Neural cell (in vitro differentiated cells): Measurements from ENCODE around the gene NDST3. TPM values are rescaled to one million over a fixed set of nuclear protein-coding genes. Genes with fewer than 3 reads are reported as not detected.

Source experiments
- H2AFZ ChIP-seq: fragments of 200-600, 300-800 bp; sonication (generic), shearing (Covaris generic); 2 replicates; pipeline ENCODE4 v1.6.0; 2014; ENCODE audit warnings: low read depth, mild to moderate bottlenecking, antibody characterized with exemption, low read length, moderate library complexity
- H3F3A ChIP-seq: fragments of 200-600 bp; shearing (Covaris generic); 2 replicates; pipeline ENCODE4 v1.6.1; 2016; ENCODE audit warnings: mild to moderate bottlenecking, moderate library complexity, mixed read lengths, antibody characterized with exemption, low read length; ENCODE audit not compliant: insufficient read depth, poor library complexity, severe bottlenecking
- H3K27ac ChIP-seq: fragments of 200-600, 300-800 bp; sonication (generic), shearing (Covaris generic); 2 replicates; pipeline ENCODE4 v1.5.1; 2014; ENCODE audit warnings: mild to moderate bottlenecking, low read length, moderate library complexity
- H3K27me3 ChIP-seq: fragments of 300-800, 200-600 bp; sonication (generic), shearing (Covaris generic); 2 replicates; pipeline ENCODE4 v1.6.0; 2014; ENCODE audit warnings: mild to moderate bottlenecking, low read depth, low read length, moderate library complexity; ENCODE audit not compliant: insufficient read depth
- H3K36me3 ChIP-seq: fragments of 300-800, 200-600 bp; sonication (generic), shearing (Covaris generic); 2 replicates; pipeline ENCODE4 v1.5.1; 2014; ENCODE audit warnings: mild to moderate bottlenecking, antibody characterized with exemption, low read length, moderate library complexity; ENCODE audit not compliant: insufficient read depth
- H3K4me2 ChIP-seq: fragments of 300-800, 200-600 bp; sonication (generic), shearing (Covaris generic); 2 replicates; pipeline ENCODE4 v1.6.0; 2014; ENCODE audit warnings: mild to moderate bottlenecking, low read length
- H3K4me3 ChIP-seq: fragments of 300-800, 200-600 bp; sonication (generic), shearing (Covaris generic); 2 replicates; pipeline ENCODE4 v1.5.1; 2014; ENCODE audit warnings: mild to moderate bottlenecking, low read length, moderate library complexity
- H3K79me2 ChIP-seq: fragments of 200-600 bp; shearing (Covaris generic); replicated peaks from 2 replicates; pipeline ENCODE4 v1.6.0; 2014; ENCODE audit warnings: mild to moderate bottlenecking, low read length, moderate library complexity; ENCODE audit not compliant: insufficient read depth
- H3K9ac ChIP-seq: fragments of 300-800, 200-600 bp; sonication (generic), shearing (Covaris generic); 2 replicates; pipeline ENCODE4 v1.6.1; 2016; ENCODE audit warnings: mild to moderate bottlenecking, low read length, mixed read lengths
- H3K9me2 ChIP-seq: fragments of 200-600 bp; shearing (Covaris generic); 2 replicates; pipeline ENCODE4 v1.6.1; 2016; ENCODE audit warnings: mild to moderate bottlenecking, low read length, mixed read lengths; ENCODE audit not compliant: insufficient read depth
- H3K9me3 ChIP-seq: fragments of 200-600, 300-800 bp; sonication (generic), shearing (Covaris generic); 2 replicates; pipeline ENCODE4 v1.6.1; 2016; ENCODE audit warnings: mild to moderate bottlenecking, mixed run types, low read length, moderate library complexity, mixed read lengths
- H4K20me1 ChIP-seq: fragments of 200-600 bp; shearing (Covaris generic); 2 replicates; pipeline ENCODE4 v1.6.1; 2016; ENCODE audit warnings: mild to moderate bottlenecking, mixed run types; ENCODE audit not compliant: insufficient read depth
- EP300 ChIP-seq: fragments of 450-650 bp; conservative IDR thresholded peaks from 2 replicates; pipeline ENCODE4 v1.6.1; 2014; ENCODE audit warnings: antibody characterized with exemption, mild to moderate bottlenecking, moderate library complexity; ENCODE audit not compliant: poor library complexity, severe bottlenecking
- EZH2 ChIP-seq: fragments of 200-600, 300-800 bp; shearing (Covaris generic), sonication (generic); IDR thresholded peaks from 2 replicates; pipeline ENCODE4 v1.6.1; 2014; ENCODE audit warnings: antibody characterized with exemption, low read length, borderline replicate concordance, mild to moderate bottlenecking; ENCODE audit not compliant: insufficient read depth, poor library complexity, severe bottlenecking
- MXI1 ChIP-seq: fragments of 450-650 bp; conservative IDR thresholded peaks from 2 replicates; pipeline ENCODE4 v1.6.1; 2014; ENCODE audit warnings: antibody characterized with exemption, mild to moderate bottlenecking; ENCODE audit not compliant: poor library complexity, severe bottlenecking
- POLR2AphosphoS5 ChIP-seq: IDR thresholded peaks from 2 replicates; pipeline ENCODE4 v1.6.1; 2012
- RAD21 ChIP-seq: fragments of 450-650 bp; conservative IDR thresholded peaks from 2 replicates; pipeline ENCODE4 v1.6.1; 2014; ENCODE audit warnings: antibody characterized with exemption, mild to moderate bottlenecking, moderate library complexity
- SMC3 ChIP-seq: fragments of 450-650 bp; conservative IDR thresholded peaks from 2 replicates; pipeline ENCODE4 v1.6.1; 2014; ENCODE audit warnings: antibody characterized with exemption, mild to moderate bottlenecking, moderate library complexity; ENCODE audit not compliant: poor library complexity
- TAF1 ChIP-seq: IDR thresholded peaks from 2 replicates; pipeline ENCODE4 v1.6.1; 2012; ENCODE audit warnings: low read depth
- polyA plus RNA-seq: library from polyadenylated mRNA; depleted of rRNA; stranded (reverse); fragments of >200 nt; gene quantifications from 2 replicates; pipeline ENCODE4 v1.2.3, GENCODE V29; 2014
- TF ChIP-seq, protein P1 (sequence below): IDR thresholded peaks from 2 replicates; pipeline ENCODE4 v1.6.1; 2012; ENCODE audit warnings: borderline replicate concordance
- TF ChIP-seq, protein P2 (sequence below): fragments of 450-650 bp; IDR thresholded peaks from 2 replicates; pipeline ENCODE4 v1.5.1; 2014; ENCODE audit warnings: antibody characterized with exemption, mild to moderate bottlenecking, moderate library complexity; ENCODE audit not compliant: poor library complexity, severe bottlenecking

NDST3 gene
- polyA plus RNA-seq, 1 donor from 2014 or later = 4.0 TPM

DNA sequence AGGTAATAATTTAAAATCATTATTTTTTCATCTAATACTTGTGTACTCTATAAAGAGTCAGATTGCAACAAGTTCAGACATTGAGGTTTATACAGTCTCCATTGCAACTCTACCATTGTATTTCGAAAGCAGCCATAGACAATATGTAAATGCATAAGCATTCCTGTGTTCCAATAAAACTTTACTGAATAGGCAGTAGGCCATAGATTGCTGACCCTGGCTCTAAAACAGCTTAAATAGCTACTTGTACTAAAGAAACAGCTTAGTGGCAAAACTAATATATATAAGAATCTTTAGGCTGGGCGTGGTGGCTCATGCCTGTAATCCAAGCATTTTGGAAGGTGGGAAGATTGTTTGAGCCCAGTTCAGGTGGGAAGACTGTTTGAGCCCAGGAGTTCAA, 203.2 kb downstream of the NDST3 start:
- H2AFZ ChIP-seq = no peak overlapping the region
- no peak overlapping the region for H3K9ac ChIP-seq
- H3K4me3 ChIP-seq = no peak overlapping the region
- H3K9me3 ChIP-seq = no peaks in the 10 kb centered on the region
- no peaks in the 10 kb centered on the region for H3K79me2 ChIP-seq
- TF ChIP-seq TAF1 (no peak), POLR2AphosphoS5 (no peak), EP300 (no peak), EZH2 (no peak)
- H3F3A ChIP-seq = no peaks in the 10 kb centered on the region
- no peaks in the 10 kb centered on the region for H3K36me3 ChIP-seq
- no peak overlapping the region for H3K27ac ChIP-seq
- H4K20me1 ChIP-seq = no peaks in the 10 kb centered on the region
- H3K9me2 ChIP-seq = no peaks in the 10 kb centered on the region
- H3K4me2 ChIP-seq = no peak overlapping the region
- H3K27me3 ChIP-seq = no peaks in the 10 kb centered on the region

DNA sequence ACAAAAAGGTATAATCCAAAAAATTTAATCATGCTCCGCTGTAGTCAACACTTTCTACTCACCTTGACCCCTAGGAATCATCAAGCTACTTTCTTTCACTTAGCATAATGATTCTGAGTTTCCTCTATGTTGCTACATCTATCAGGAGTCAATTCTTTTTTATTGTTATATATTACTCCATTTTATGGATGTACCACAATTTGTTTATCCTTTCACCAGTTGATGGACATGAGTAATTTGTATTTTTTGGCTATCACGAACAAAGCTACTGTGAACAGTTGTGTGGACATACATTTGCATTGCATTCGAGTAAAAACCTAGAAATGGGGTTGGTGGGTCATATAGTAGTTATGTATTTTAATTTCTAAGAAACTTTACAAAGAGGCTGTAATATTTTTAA, 215.6 kb downstream of the NDST3 start:
- no peaks in the 10 kb centered on the region for H3K36me3 ChIP-seq
- no peak overlapping the region for H3K9ac ChIP-seq
- no peaks in the 10 kb centered on the region for H3F3A ChIP-seq
- no peak overlapping the region for H3K4me3 ChIP-seq
- no peak overlapping the region for H2AFZ ChIP-seq
- H3K9me2 ChIP-seq = no peaks in the 10 kb centered on the region
- H3K4me2 ChIP-seq = no peak overlapping the region
- H3K27me3 ChIP-seq = no peaks in the 10 kb centered on the region
- H3K79me2 ChIP-seq = no peaks in the 10 kb centered on the region
- H4K20me1 ChIP-seq = no peaks in the 10 kb centered on the region
- TF ChIP-seq MXI1 (no peak), SMC3 (no peak), EP300 (no peak), TAF1 (no peak), POLR2AphosphoS5 (no peak), EZH2 (no peak), RAD21 (no peak)
- TF ChIP-seq, protein P1, sequence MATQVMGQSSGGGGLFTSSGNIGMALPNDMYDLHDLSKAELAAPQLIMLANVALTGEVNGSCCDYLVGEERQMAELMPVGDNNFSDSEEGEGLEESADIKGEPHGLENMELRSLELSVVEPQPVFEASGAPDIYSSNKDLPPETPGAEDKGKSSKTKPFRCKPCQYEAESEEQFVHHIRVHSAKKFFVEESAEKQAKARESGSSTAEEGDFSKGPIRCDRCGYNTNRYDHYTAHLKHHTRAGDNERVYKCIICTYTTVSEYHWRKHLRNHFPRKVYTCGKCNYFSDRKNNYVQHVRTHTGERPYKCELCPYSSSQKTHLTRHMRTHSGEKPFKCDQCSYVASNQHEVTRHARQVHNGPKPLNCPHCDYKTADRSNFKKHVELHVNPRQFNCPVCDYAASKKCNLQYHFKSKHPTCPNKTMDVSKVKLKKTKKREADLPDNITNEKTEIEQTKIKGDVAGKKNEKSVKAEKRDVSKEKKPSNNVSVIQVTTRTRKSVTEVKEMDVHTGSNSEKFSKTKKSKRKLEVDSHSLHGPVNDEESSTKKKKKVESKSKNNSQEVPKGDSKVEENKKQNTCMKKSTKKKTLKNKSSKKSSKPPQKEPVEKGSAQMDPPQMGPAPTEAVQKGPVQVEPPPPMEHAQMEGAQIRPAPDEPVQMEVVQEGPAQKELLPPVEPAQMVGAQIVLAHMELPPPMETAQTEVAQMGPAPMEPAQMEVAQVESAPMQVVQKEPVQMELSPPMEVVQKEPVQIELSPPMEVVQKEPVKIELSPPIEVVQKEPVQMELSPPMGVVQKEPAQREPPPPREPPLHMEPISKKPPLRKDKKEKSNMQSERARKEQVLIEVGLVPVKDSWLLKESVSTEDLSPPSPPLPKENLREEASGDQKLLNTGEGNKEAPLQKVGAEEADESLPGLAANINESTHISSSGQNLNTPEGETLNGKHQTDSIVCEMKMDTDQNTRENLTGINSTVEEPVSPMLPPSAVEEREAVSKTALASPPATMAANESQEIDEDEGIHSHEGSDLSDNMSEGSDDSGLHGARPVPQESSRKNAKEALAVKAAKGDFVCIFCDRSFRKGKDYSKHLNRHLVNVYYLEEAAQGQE = no peak
- TF ChIP-seq, protein P2, sequence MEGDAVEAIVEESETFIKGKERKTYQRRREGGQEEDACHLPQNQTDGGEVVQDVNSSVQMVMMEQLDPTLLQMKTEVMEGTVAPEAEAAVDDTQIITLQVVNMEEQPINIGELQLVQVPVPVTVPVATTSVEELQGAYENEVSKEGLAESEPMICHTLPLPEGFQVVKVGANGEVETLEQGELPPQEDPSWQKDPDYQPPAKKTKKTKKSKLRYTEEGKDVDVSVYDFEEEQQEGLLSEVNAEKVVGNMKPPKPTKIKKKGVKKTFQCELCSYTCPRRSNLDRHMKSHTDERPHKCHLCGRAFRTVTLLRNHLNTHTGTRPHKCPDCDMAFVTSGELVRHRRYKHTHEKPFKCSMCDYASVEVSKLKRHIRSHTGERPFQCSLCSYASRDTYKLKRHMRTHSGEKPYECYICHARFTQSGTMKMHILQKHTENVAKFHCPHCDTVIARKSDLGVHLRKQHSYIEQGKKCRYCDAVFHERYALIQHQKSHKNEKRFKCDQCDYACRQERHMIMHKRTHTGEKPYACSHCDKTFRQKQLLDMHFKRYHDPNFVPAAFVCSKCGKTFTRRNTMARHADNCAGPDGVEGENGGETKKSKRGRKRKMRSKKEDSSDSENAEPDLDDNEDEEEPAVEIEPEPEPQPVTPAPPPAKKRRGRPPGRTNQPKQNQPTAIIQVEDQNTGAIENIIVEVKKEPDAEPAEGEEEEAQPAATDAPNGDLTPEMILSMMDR = no peak
- no peak overlapping the region for H3K27ac ChIP-seq
- no peaks in the 10 kb centered on the region for H3K9me3 ChIP-seq

DNA sequence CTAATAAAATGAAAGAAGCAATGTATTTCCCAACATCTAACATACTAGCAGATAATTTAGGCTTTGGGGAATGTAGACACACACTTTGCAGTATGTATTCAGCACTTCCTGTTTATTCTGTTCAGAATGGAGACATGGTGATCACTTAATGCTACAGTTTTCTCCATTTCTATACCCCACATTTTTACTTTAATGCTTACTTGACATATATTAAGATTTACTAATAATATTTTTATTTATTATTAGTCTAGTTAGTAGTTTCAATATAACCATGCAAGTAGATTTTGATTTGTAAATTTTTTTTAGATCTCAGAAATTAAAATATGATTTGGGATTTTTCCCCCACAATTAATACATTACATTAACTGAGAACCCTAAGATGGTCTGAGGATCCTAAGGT, 220.1 kb downstream of the NDST3 start:
- no peak for TF ChIP-seq TAF1
- TF ChIP-seq EP300 = no peak
- no peak for TF ChIP-seq EZH2
- TF ChIP-seq POLR2AphosphoS5 = no peak
- TF ChIP-seq, protein P2 = no peak
- no peak for TF ChIP-seq RAD21
- H3K27ac ChIP-seq = no peak overlapping the region
- no peak overlapping the region for H2AFZ ChIP-seq
- no peaks in the 10 kb centered on the region for H3K9me3 ChIP-seq
- H3K4me2 ChIP-seq = no peak overlapping the region
- no peak overlapping the region for H3K4me3 ChIP-seq
- H3K36me3 ChIP-seq = no peaks in the 10 kb centered on the region
- no peaks in the 10 kb centered on the region for H3K79me2 ChIP-seq
- H3K27me3 ChIP-seq = no peaks in the 10 kb centered on the region
- no peaks in the 10 kb centered on the region for H3F3A ChIP-seq
- no peaks in the 10 kb centered on the region for H4K20me1 ChIP-seq
- no peak overlapping the region for H3K9ac ChIP-seq
- no peaks in the 10 kb centered on the region for H3K9me2 ChIP-seq
